Measurements from ENCODE around the gene ABCG2. TPM values are rescaled to one million over a fixed set of nuclear protein-coding genes. Genes with fewer than 3 reads are reported as not detected.

The ABCG2 gene
- total RNA-seq (2021) = 2.1 to 3.8 TPM (median 3.4 TPM) in 3 replicates
- Bru-seq, nascent RNA = percentile 31 among the genes with signal in this experiment
- long read RNA-seq, experiment 1, full-length matches to known transcripts = 6 of 19 reads
- long read RNA-seq, experiment 1, partial matches to known transcripts = 3 of 19 reads
- long read RNA-seq, experiment 1, other reads (novel, unspliced or antisense) = 10 of 19 reads
- long read RNA-seq, experiment 2, partial matches to known transcripts = 3 of 5 reads
- long read RNA-seq, experiment 2, other reads (novel, unspliced or antisense) = 2 of 5 reads
- long read RNA-seq, experiment 3, partial matches to known transcripts = 1 of 1 reads
- long read RNA-seq, experiment 3, other reads (novel, unspliced or antisense) = 0 of 1 reads

GRCh38 chr4:88158489-88159228, at the start of gene ABCG2:
ABCG2 (minus strand) TSS chr4:88158639; CDS start chr4:88139995, 18,644 bp downstream.
- POLR2A ChIA-PET = interaction anchor here (1.0 to 1.5 kb wide), 2 partner anchors 22 to 51 kb away, joined by 3 read pairs; no protein-coding TSS in a partner anchor
- Mint-ChIP-seq H3K9me3 (peaks cover 3% of the 10 kb centered on the region), H3K36me3 (peaks cover 3% of the 10 kb centered on the region; the same call in 1 of the 2 replicates), H3K4me1 (peaks cover 31% of the 10 kb centered on the region), H3K4me3 (peak within 1 kb of the TSS; percentile 75), H3K27me3 (ENCODE audit: low read depth) (peaks cover 29% of the 10 kb centered on the region), H3K27ac (peak within 1 kb of the TSS; percentile 76)
- ATAC-seq (peak; percentile 80), DNase-seq (ENCODE audit: low spot score) (peak; percentile 60)
- CTCF ChIA-PET = interaction anchor here (0.7 to 1.2 kb wide), 4 partner anchors 33 to 60 kb away, joined by 3 to 4 read pairs (median 3); no protein-coding TSS in a partner anchor
- TF ChIP-seq, protein P1, sequence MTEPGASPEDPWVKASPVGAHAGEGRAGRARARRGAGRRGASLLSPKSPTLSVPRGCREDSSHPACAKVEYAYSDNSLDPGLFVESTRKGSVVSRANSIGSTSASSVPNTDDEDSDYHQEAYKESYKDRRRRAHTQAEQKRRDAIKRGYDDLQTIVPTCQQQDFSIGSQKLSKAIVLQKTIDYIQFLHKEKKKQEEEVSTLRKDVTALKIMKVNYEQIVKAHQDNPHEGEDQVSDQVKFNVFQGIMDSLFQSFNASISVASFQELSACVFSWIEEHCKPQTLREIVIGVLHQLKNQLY (CRISPR knock-in tag; IDR thresholded peaks at IDR 0.05) = peak; percentile 78; the same call in 1 of the 2 replicates
- TF ChIP-seq IRF1 (CRISPR knock-in tag; IDR thresholded peaks at IDR 0.05) (no peak), TP53 (CRISPR knock-in tag; IDR thresholded peaks at IDR 0.05) (peak; percentile 75; the same call in 1 of the 2 replicates), ATF2 (CRISPR knock-in tag; IDR thresholded peaks at IDR 0.05; ENCODE audit: borderline replicate concordance, low read depth) (no peak), ZNF396 (CRISPR knock-in tag; IDR thresholded peaks at IDR 0.05; ENCODE audit: borderline replicate concordance) (no peak), SOX15 (CRISPR knock-in tag; IDR thresholded peaks at IDR 0.05) (no peak), ELF4 (CRISPR knock-in tag; IDR thresholded peaks at IDR 0.05; ENCODE audit: low read depth) (0 out of 2 replicates have a peak, but pooled peaks have one; percentile 30), SMAD4 (CRISPR knock-in tag; IDR thresholded peaks at IDR 0.05) (no peak; the same call in 1 of the 2 replicates), RELA (CRISPR knock-in tag; IDR thresholded peaks at IDR 0.05; ENCODE audit: borderline replicate concordance) (peak; percentile 82; the same call in 1 of the 2 replicates), TEAD1 (CRISPR knock-in tag; IDR thresholded peaks at IDR 0.05) (peak; percentile 35; the same call in 1 of the 2 replicates), ZNF232 (CRISPR knock-in tag; IDR thresholded peaks at IDR 0.05) (peak; percentile 79; the same call in 1 of the 2 replicates), JUN (CRISPR knock-in tag; IDR thresholded peaks at IDR 0.05) (peak; percentile 42; the same call in 1 of the 2 replicates), HMGA2 (CRISPR knock-in tag; IDR thresholded peaks at IDR 0.05) (no peak), ESRRA (CRISPR knock-in tag; IDR thresholded peaks at IDR 0.05; ENCODE audit: borderline replicate concordance) (no peak)
- TF ChIP-seq, protein P2, sequence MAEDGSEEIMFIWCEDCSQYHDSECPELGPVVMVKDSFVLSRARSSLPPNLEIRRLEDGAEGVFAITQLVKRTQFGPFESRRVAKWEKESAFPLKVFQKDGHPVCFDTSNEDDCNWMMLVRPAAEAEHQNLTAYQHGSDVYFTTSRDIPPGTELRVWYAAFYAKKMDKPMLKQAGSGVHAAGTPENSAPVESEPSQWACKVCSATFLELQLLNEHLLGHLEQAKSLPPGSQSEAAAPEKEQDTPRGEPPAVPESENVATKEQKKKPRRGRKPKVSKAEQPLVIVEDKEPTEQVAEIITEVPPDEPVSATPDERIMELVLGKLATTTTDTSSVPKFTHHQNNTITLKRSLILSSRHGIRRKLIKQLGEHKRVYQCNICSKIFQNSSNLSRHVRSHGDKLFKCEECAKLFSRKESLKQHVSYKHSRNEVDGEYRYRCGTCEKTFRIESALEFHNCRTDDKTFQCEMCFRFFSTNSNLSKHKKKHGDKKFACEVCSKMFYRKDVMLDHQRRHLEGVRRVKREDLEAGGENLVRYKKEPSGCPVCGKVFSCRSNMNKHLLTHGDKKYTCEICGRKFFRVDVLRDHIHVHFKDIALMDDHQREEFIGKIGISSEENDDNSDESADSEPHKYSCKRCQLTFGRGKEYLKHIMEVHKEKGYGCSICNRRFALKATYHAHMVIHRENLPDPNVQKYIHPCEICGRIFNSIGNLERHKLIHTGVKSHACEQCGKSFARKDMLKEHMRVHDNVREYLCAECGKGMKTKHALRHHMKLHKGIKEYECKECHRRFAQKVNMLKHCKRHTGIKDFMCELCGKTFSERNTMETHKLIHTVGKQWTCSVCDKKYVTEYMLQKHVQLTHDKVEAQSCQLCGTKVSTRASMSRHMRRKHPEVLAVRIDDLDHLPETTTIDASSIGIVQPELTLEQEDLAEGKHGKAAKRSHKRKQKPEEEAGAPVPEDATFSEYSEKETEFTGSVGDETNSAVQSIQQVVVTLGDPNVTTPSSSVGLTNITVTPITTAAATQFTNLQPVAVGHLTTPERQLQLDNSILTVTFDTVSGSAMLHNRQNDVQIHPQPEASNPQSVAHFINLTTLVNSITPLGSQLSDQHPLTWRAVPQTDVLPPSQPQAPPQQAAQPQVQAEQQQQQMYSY (CRISPR knock-in tag; IDR thresholded peaks at IDR 0.05) = no peak
- TF ChIP-seq, protein P3, sequence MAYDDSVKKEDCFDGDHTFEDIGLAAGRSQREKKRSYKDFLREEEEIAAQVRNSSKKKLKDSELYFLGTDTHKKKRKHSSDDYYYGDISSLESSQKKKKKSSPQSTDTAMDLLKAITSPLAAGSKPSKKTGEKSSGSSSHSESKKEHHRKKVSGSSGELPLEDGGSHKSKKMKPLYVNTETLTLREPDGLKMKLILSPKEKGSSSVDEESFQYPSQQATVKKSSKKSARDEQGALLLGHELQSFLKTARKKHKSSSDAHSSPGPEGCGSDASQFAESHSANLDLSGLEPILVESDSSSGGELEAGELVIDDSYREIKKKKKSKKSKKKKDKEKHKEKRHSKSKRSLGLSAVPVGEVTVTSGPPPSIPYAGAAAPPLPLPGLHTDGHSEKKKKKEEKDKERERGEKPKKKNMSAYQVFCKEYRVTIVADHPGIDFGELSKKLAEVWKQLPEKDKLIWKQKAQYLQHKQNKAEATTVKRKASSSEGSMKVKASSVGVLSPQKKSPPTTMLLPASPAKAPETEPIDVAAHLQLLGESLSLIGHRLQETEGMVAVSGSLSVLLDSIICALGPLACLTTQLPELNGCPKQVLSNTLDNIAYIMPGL (CRISPR knock-in tag; IDR thresholded peaks at IDR 0.05) = peak; percentile 65; the same call in 1 of the 2 replicates
- TF ChIP-seq, protein P4, sequence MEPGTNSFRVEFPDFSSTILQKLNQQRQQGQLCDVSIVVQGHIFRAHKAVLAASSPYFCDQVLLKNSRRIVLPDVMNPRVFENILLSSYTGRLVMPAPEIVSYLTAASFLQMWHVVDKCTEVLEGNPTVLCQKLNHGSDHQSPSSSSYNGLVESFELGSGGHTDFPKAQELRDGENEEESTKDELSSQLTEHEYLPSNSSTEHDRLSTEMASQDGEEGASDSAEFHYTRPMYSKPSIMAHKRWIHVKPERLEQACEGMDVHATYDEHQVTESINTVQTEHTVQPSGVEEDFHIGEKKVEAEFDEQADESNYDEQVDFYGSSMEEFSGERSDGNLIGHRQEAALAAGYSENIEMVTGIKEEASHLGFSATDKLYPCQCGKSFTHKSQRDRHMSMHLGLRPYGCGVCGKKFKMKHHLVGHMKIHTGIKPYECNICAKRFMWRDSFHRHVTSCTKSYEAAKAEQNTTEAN (CRISPR knock-in tag; IDR thresholded peaks at IDR 0.05) = no peak
- TF ChIP-seq, protein P5, sequence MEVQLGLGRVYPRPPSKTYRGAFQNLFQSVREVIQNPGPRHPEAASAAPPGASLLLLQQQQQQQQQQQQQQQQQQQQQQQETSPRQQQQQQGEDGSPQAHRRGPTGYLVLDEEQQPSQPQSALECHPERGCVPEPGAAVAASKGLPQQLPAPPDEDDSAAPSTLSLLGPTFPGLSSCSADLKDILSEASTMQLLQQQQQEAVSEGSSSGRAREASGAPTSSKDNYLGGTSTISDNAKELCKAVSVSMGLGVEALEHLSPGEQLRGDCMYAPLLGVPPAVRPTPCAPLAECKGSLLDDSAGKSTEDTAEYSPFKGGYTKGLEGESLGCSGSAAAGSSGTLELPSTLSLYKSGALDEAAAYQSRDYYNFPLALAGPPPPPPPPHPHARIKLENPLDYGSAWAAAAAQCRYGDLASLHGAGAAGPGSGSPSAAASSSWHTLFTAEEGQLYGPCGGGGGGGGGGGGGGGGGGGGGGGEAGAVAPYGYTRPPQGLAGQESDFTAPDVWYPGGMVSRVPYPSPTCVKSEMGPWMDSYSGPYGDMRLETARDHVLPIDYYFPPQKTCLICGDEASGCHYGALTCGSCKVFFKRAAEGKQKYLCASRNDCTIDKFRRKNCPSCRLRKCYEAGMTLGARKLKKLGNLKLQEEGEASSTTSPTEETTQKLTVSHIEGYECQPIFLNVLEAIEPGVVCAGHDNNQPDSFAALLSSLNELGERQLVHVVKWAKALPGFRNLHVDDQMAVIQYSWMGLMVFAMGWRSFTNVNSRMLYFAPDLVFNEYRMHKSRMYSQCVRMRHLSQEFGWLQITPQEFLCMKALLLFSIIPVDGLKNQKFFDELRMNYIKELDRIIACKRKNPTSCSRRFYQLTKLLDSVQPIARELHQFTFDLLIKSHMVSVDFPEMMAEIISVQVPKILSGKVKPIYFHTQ (CRISPR knock-in tag; IDR thresholded peaks at IDR 0.05) = no peak
- TF ChIP-seq, protein P6, sequence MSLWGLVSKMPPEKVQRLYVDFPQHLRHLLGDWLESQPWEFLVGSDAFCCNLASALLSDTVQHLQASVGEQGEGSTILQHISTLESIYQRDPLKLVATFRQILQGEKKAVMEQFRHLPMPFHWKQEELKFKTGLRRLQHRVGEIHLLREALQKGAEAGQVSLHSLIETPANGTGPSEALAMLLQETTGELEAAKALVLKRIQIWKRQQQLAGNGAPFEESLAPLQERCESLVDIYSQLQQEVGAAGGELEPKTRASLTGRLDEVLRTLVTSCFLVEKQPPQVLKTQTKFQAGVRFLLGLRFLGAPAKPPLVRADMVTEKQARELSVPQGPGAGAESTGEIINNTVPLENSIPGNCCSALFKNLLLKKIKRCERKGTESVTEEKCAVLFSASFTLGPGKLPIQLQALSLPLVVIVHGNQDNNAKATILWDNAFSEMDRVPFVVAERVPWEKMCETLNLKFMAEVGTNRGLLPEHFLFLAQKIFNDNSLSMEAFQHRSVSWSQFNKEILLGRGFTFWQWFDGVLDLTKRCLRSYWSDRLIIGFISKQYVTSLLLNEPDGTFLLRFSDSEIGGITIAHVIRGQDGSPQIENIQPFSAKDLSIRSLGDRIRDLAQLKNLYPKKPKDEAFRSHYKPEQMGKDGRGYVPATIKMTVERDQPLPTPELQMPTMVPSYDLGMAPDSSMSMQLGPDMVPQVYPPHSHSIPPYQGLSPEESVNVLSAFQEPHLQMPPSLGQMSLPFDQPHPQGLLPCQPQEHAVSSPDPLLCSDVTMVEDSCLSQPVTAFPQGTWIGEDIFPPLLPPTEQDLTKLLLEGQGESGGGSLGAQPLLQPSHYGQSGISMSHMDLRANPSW (CRISPR knock-in tag; conservative IDR thresholded peaks at IDR 0.05; ENCODE audit: low read depth) = no peak

All from WTC11 (cell line).